ENCODE data around the gene ZFP14.
"Not testable (repeated sequence)": the region's sequence is repeated elsewhere in the genome, so short reads cannot be mapped to it uniquely, and the experiment has no call there.

GRCh38 chr19:36326649-36327048 lies 52.4 kb downstream of the ZFP14 start:
- not testable (repeated sequence) for TF ChIP-seq POLR2AphosphoS5 (IDR thresholded peaks at IDR 0.05; ENCODE audit: borderline replicate concordance, low read depth, low read length); FOXP2 (optimal IDR thresholded peaks at IDR 0.05; ENCODE audit: control extremely low read depth, extremely low read length, insufficient read depth); EZH2 (IDR thresholded peaks at IDR 0.05)

Data from SK-N-MC (cell line).